ENCODE results near the gene EIF3F. TPM values are rescaled to one million over a fixed set of nuclear protein-coding genes. Genes with fewer than 3 reads are reported as not detected.

The EIF3F gene
- total RNA-seq, 1 donor, result 334 TPM

DNA sequence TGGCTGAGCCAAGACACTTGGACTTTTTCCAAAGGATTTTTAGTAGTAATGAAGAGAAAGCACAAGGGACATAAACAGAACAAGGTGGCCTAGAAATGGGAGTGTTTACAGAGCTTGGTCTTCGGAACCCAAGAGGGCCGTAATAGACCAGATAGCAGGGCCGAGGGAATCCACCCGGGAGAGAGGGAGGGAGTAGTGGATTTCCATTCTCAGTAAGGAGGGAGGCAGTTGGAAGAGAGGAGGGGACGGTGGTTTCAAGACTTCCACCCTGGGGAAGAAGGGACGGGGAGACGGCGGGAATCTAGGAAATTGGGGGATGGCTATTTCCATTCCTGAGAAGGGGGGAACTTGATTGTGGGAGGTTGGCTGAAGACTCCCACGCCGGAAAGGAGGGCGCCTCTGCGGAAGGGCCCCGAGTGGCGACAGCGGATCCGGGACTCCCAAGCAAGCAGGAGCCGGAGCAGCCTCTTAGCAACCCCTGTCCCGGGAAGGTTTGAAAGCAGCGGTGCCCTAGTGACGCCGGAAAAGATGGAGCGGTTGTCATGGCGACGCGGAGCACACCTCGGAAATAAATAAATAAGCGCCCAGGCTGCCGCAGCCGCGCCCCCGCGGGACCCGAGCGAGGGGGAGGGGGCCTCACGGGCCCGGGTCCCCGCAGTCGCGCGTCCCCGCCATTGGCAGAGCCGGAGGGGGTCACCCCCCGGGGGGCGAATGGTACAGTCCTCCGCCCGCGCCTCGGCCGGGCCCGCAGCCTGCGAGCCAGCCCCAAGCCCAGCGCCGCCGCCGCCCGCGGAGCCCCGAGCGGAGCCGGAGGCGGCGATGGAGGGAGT, 31.6 kb downstream of the EIF3F start:
- peak; percentile 67 for DNase-seq (ENCODE audit: low read depth)
- H3K4me3 ChIP-seq (ENCODE audit: low read depth, low read length), result peak overlapping the region; percentile 73
- TF ChIP-seq, protein P1, sequence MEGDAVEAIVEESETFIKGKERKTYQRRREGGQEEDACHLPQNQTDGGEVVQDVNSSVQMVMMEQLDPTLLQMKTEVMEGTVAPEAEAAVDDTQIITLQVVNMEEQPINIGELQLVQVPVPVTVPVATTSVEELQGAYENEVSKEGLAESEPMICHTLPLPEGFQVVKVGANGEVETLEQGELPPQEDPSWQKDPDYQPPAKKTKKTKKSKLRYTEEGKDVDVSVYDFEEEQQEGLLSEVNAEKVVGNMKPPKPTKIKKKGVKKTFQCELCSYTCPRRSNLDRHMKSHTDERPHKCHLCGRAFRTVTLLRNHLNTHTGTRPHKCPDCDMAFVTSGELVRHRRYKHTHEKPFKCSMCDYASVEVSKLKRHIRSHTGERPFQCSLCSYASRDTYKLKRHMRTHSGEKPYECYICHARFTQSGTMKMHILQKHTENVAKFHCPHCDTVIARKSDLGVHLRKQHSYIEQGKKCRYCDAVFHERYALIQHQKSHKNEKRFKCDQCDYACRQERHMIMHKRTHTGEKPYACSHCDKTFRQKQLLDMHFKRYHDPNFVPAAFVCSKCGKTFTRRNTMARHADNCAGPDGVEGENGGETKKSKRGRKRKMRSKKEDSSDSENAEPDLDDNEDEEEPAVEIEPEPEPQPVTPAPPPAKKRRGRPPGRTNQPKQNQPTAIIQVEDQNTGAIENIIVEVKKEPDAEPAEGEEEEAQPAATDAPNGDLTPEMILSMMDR (IDR thresholded peaks at IDR 0.05; ENCODE audit: insufficient read depth, low read length), result no peak

DNA sequence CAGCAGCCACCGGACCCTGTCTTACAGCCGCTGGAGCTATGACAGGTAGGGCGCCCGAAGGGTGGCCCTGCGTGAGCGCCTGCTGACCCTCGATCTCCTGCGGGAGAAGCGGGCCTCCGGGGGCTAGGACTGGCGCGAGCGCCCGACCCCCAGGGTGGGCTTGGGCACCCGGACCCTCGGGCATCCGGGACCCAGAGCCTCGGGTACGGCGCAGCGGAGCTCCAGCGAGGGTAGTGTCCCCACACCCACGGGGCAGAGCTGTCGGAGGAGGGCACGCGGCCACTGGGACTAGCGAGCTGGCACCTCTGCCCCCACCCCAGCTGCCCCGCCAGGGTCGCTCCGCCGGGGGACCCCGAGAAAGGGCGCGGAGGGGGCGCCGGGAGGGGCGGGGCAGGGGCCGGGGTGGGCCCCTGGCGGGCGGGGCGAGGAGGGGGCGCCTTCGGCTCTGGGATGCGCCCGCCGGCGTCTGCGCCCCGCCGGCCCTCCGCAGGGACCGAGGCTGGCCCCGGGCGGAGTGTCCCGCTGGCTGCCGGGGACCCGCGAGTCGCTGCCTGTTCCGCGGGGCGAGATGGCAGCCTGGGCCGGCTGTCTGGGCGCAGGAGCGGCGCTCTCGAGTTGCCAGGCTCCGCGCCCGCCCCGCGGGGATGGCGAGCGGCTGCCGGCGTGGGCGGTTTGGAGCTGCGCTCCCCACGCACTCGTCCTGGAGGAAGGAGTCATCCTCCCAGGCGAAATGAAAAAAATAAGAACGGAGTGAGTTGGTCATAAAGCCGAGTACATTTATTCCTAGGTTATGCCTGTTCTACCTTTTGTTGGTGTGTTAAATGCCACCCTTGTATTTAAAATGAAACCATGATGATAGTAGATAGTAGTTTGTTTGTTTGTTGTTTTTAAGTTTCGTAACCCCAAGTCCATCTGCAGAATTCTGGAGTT, 32.4 kb downstream of the EIF3F start:
- peak; percentile 41 for DNase-seq (ENCODE audit: low read depth)
- H3K4me3 ChIP-seq (ENCODE audit: low read depth, low read length), result peak overlapping the region; percentile 73
- TF ChIP-seq, protein P1 (IDR thresholded peaks at IDR 0.05; ENCODE audit: insufficient read depth, low read length), result no peak

DNA sequence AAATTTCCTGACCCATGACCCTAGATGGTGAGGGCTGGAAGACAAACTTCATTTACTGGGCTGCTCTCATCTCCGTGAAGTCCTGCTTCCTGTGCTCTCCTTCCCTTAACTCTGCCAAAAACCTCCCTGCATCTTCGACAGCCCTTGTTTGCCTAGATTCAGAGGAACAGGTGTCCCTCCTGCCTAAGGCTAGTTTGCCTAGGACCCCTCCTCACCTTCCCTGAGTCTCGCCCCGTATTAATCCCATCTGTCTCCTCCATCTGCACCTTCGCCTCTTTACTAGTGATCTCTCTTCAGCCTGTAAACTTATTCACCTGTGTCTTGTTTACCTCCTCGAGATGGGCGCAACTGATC, 33.1 kb downstream of the EIF3F start:
- TF ChIP-seq, protein P1 (IDR thresholded peaks at IDR 0.05; ENCODE audit: insufficient read depth, low read length), result no peak
- no peak for DNase-seq (ENCODE audit: low read depth)
- peak overlapping the region; percentile 73 for H3K4me3 ChIP-seq (ENCODE audit: low read depth, low read length)

DNA sequence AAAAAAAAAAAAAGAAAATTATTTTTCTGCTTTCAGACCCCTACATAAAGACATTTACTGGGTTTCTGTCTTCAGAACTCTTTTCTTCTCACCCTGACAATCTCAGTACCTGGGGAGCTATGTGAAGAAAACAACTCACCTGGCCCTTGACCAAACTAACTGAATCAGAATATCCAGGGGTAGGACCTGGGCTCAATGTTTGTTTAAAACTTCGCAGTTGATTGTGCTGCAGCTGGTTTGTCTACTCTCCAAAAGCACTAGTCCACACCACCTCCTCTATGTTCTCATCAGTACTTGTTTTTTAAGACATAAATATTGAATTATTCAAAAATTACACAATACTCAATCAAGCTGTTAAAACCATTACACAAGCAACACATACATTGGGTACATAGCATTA, 34.8 kb downstream of the EIF3F start:
- no peak overlapping the region for H3K4me3 ChIP-seq (ENCODE audit: low read depth, low read length)
- no peak for DNase-seq (ENCODE audit: low read depth)

DNA sequence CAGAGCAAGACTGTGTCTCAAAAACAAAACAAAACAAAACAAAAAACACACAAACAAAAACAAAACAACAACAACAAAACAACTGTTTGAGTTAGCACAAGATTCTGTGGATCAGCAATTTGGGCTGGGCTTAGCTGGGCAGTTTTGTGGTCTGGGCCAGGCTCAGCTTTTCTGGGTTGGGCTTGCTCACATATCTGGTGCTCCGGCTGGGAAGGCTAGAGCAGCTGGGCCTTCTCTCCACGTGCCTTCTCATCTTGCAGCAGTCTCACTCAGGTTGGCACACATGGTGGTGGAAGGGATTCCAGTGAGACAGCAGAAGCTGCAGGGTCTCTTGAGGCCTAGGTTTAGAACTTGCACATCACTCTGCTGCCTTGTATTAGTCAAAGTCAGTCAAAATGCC, 35.7 kb downstream of the EIF3F start:
- no peak for DNase-seq (ENCODE audit: low read depth)
- H3K4me3 ChIP-seq (ENCODE audit: low read depth, low read length), result no peak overlapping the region
- TF ChIP-seq, protein P1 (IDR thresholded peaks at IDR 0.05; ENCODE audit: insufficient read depth, low read length), result no peak

More for the DNA sequence above, 34.8 kb downstream of the EIF3F start:
- TF ChIP-seq, protein P1 (IDR thresholded peaks at IDR 0.05; ENCODE audit: insufficient read depth, low read length), result no peak

DNA sequence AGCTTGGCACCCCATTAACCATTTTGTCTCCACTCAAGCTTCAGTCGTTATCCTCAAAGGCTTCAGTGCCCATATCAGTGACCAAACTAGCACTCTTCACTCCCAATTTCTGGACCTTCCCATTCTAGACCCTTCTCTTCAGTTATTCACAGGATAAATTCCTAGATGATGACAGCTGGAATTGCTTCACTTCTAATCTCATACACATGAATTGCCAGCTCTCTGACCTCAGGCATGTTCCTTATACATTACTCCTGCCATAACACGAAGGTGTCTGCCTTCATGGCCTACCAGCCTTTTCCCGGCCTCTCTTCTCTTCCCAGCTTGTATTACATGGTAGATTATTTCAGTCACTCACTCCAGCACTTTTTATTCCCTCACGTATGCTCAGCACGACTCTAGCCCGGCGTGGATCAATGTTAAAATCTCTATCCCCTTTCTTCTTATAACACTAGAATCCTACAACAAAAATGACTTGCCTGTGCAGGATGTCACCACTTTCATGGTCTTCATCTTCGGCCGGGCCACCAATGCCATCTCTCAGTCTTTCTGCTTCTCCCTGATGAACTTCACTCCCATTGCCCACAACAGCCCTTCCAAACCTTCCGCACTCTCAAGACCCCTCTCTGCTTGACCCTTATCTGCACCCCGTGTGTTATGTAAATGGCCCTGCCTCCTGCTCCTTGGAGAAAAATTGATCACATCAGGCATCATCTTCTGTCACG, 36.9 kb downstream of the EIF3F start:
- TF ChIP-seq, protein P1 (IDR thresholded peaks at IDR 0.05; ENCODE audit: insufficient read depth, low read length), result no peak
- peak; percentile 56 for DNase-seq (ENCODE audit: low read depth)

More for the DNA sequence above, 36.9 kb downstream of the EIF3F start:
- H3K4me3 ChIP-seq (ENCODE audit: low read depth, low read length), result no peak overlapping the region

Measured in fibroblast of the aortic adventitia (primary cell).